ENCODE data around the gene SEC14L1. TPM values are rescaled to one million over a fixed set of nuclear protein-coding genes. Genes with fewer than 3 reads are reported as not detected.

Gene SEC14L1
- total RNA-seq (2021), result 77.2 to 82.8 TPM (median 81.0 TPM) in 3 replicates
- percentile 66 among the genes with signal in this experiment for Bru-seq, nascent RNA
- long read RNA-seq, experiment 1, full-length matches to known transcripts, result 42 of 179 reads
- long read RNA-seq, experiment 1, partial matches to known transcripts, result 39 of 179 reads
- long read RNA-seq, experiment 1, other reads (novel, unspliced or antisense), result 98 of 179 reads
- long read RNA-seq, experiment 2, full-length matches to known transcripts, result 9 of 97 reads
- long read RNA-seq, experiment 2, partial matches to known transcripts, result 16 of 97 reads
- long read RNA-seq, experiment 2, other reads (novel, unspliced or antisense), result 72 of 97 reads
- long read RNA-seq, experiment 3, full-length matches to known transcripts, result 2 of 15 reads
- long read RNA-seq, experiment 3, partial matches to known transcripts, result 1 of 15 reads
- long read RNA-seq, experiment 3, other reads (novel, unspliced or antisense), result 12 of 15 reads

GRCh38 chr17:77140878-77141767 is at the start of gene SEC14L1:
SEC14L1 (plus strand) TSS chr17:77140969; CDS start chr17:77143597, 2,628 bp downstream.
- POLR2A ChIA-PET, result interaction anchor here (0.6 to 1.2 kb wide), 4 partner anchors 12 to 53 kb away, joined by 3 to 6 read pairs (median 3); no protein-coding TSS in a partner anchor
- peaks cover 33% of the 10 kb centered on the region for H3K36me3 Mint-ChIP-seq
- ATAC-seq, result no peak
- TF ChIP-seq ATF1 (CRISPR knock-in tag; IDR thresholded peaks at IDR 0.05) (no peak), GRHL2 (CRISPR knock-in tag; IDR thresholded peaks at IDR 0.05; ENCODE audit: insufficient replicate concordance, severe bottlenecking) (no peak), ZNF423 (CRISPR knock-in tag; IDR thresholded peaks at IDR 0.05) (peak; percentile 77), ESRRA (CRISPR knock-in tag; IDR thresholded peaks at IDR 0.05; ENCODE audit: borderline replicate concordance) (0 out of 2 replicates have a peak, but pooled peaks have one; percentile 19)
- CTCF ChIA-PET, result interaction anchor here (0.8 to 1.5 kb wide), 7 partner anchors 12 to 273 kb away, joined by 3 to 18 read pairs (median 3); partner anchors contain the start of gene MGAT5B
- peak within 1 kb of the TSS; percentile 91 for H3K27ac Mint-ChIP-seq
- H3K4me1 Mint-ChIP-seq, result peaks cover 24% of the 10 kb centered on the region
- H3K4me3 Mint-ChIP-seq, result peak within 1 kb of the TSS; percentile 80
- no peaks in the 10 kb centered on the region; the same call in 1 of the 2 replicates for H3K27me3 Mint-ChIP-seq (ENCODE audit: low read depth)
- peak; percentile 50 for DNase-seq (ENCODE audit: low spot score)
- H3K9me3 Mint-ChIP-seq, result peaks cover 21% of the 10 kb centered on the region

- no peaks in the 10 kb centered on the region for H3K9me3 Mint-ChIP-seq
- no peaks in the 10 kb centered on the region for H3K27me3 Mint-ChIP-seq (ENCODE audit: low read depth)
- no peak overlapping the region; the same call in 1 of the 2 replicates for H3K27ac Mint-ChIP-seq
- H3K4me3 Mint-ChIP-seq, result no peak overlapping the region
- DNase-seq (ENCODE audit: low spot score) (no peak), ATAC-seq (no peak)
- H3K4me1 Mint-ChIP-seq, result peaks cover 24% of the 10 kb centered on the region
- TF ChIP-seq JAZF1 (CRISPR knock-in tag; IDR thresholded peaks at IDR 0.05) (no peak), ZSCAN18 (CRISPR knock-in tag; IDR thresholded peaks at IDR 0.05) (no peak), HMGXB4 (CRISPR knock-in tag; IDR thresholded peaks at IDR 0.05) (no peak), NFATC4 (CRISPR knock-in tag; IDR thresholded peaks at IDR 0.05) (no peak), ATF6 (CRISPR knock-in tag; IDR thresholded peaks at IDR 0.05) (no peak), ATF2 (CRISPR knock-in tag; IDR thresholded peaks at IDR 0.05; ENCODE audit: borderline replicate concordance, low read depth) (no peak), FOXP1 (CRISPR knock-in tag; IDR thresholded peaks at IDR 0.05; ENCODE audit: borderline replicate concordance) (no peak)
- POLR2A ChIA-PET, result interaction anchor here (0.7 kb wide), 1 partner anchor 69 kb away, joined by 5 read pairs; no protein-coding TSS in a partner anchor
- CTCF ChIA-PET, result no interaction called here
- peaks cover 47% of the 10 kb centered on the region for H3K36me3 Mint-ChIP-seq
Measured at GRCh38 chr17:77092025-77092424, 48.7 kb upstream of the SEC14L1 start.

Data from WTC11 (cell line).